WTC11 (cell line): Measurements from ENCODE around the gene CNTNAP2. TPM values are rescaled to one million over a fixed set of nuclear protein-coding genes. Genes with fewer than 3 reads are reported as not detected.
A peak's percentile ranks its signal among the peaks of the same experiment; 100 is the strongest.

ENCODE experiments used
- ATAC-seq: fragments of 200-7000 bp; cut with Tn5 transposase; 2 replicates; pipeline ENCODE4 v1.10.0; 2021; ENCODE audit warnings: mild to moderate bottlenecking, moderate library complexity
- CTCF ChIA-PET: fragments of 300-600 bp; sonication (Branson Sonifier 250); formaldehyde crosslinking; loops from one replicate; lab custom pipeline; 2021; ENCODE audit warnings: antibody characterized with exemption; lab: Charles Lee
- POLR2A ChIA-PET: fragments of 350-600 bp; sonication (Branson Sonifier 250); formaldehyde crosslinking; loops from one replicate; lab custom pipeline; 2021; ENCODE audit warnings: antibody characterized with exemption; lab: Charles Lee
- DNase-seq: peaks from one replicate; pipeline ENCODE4 v3.0.0; 2021; ENCODE audit warnings: low spot score
- H3K27ac Mint-ChIP-seq: 2 replicates; pipeline ENCODE4 v1.8.0; 2021; ENCODE audit warnings: mixed read lengths
- H3K27me3 Mint-ChIP-seq: 2 replicates; pipeline ENCODE4 v1.8.0; 2021; ENCODE audit warnings: low read depth, mild to moderate bottlenecking, moderate library complexity, mixed read lengths
- H3K36me3 Mint-ChIP-seq: 2 replicates; pipeline ENCODE4 v1.8.0; 2021; ENCODE audit warnings: mixed read lengths
- H3K4me1 Mint-ChIP-seq: 2 replicates; pipeline ENCODE4 v1.8.0; 2022; ENCODE audit warnings: mixed read lengths
- H3K4me3 Mint-ChIP-seq: 2 replicates; pipeline ENCODE4 v1.8.0; 2021; ENCODE audit warnings: mild to moderate bottlenecking, moderate library complexity, mixed read lengths
- H3K9me3 Mint-ChIP-seq: 2 replicates; pipeline ENCODE4 v1.8.0; 2021; ENCODE audit warnings: mixed read lengths
- ATF2 ChIP-seq: sonication (generic); formaldehyde crosslinking; IDR thresholded peaks from 2 replicates; pipeline ENCODE4 v1.8.1; 2022; ENCODE audit warnings: low read depth, missing genetic modification reagents, borderline replicate concordance
- E2F5 ChIP-seq: sonication (generic); formaldehyde crosslinking; IDR thresholded peaks from 2 replicates; pipeline ENCODE4 v1.8.1; 2022; ENCODE audit warnings: mild to moderate bottlenecking, moderate library complexity, missing genetic modification reagents
- EMX1 ChIP-seq: fragments of 250-450 bp; sonication (Bioruptor Pico); IDR thresholded peaks from 2 replicates; pipeline ENCODE4 v1.8.0; 2021; ENCODE audit warnings: mild to moderate bottlenecking
- ETV6 ChIP-seq: sonication (generic); formaldehyde crosslinking; IDR thresholded peaks from 2 replicates; pipeline ENCODE4 v1.8.1; 2022; ENCODE audit warnings: mild to moderate bottlenecking, missing genetic modification reagents
- GRHL2 ChIP-seq: fragments of 250-450 bp; sonication (Bioruptor Pico); IDR thresholded peaks from 2 replicates; pipeline ENCODE4 v1.8.0; 2022; ENCODE audit warnings: mild to moderate bottlenecking, moderate library complexity; ENCODE audit not compliant: insufficient replicate concordance, severe bottlenecking
- JUN ChIP-seq: sonication (generic); formaldehyde crosslinking; IDR thresholded peaks from 2 replicates; pipeline ENCODE4 v1.8.0; 2023; ENCODE audit warnings: mild to moderate bottlenecking, missing genetic modification reagents
- NFATC4 ChIP-seq: fragments of 250-450 bp; sonication (Bioruptor Pico); IDR thresholded peaks from 2 replicates; pipeline ENCODE4 v1.9.0; 2021; ENCODE audit warnings: mild to moderate bottlenecking
- NR1H2 ChIP-seq: sonication (generic); formaldehyde crosslinking; IDR thresholded peaks from 2 replicates; pipeline ENCODE4 v1.9.0; 2021; ENCODE audit warnings: mild to moderate bottlenecking, moderate library complexity, missing genetic modification reagents
- NR2C2 ChIP-seq: sonication (generic); formaldehyde crosslinking; IDR thresholded peaks from 2 replicates; pipeline ENCODE4 v1.8.0; 2022; ENCODE audit warnings: mild to moderate bottlenecking, missing genetic modification reagents
- NR3C1 ChIP-seq: sonication (generic); formaldehyde crosslinking; conservative IDR thresholded peaks from 2 replicates; pipeline ENCODE4 v1.8.1; 2023; ENCODE audit warnings: low read depth, mild to moderate bottlenecking, missing genetic modification reagents
- SMAD3 ChIP-seq: sonication (generic); formaldehyde crosslinking; IDR thresholded peaks from 2 replicates; pipeline ENCODE4 v1.8.0; 2022; ENCODE audit warnings: missing genetic modification reagents, mild to moderate bottlenecking, borderline replicate concordance
- ZBTB21 ChIP-seq: sonication (generic); formaldehyde crosslinking; IDR thresholded peaks from 2 replicates; pipeline ENCODE4 v1.8.1; 2023; ENCODE audit warnings: mild to moderate bottlenecking, missing genetic modification reagents, borderline replicate concordance
- ZNF121 ChIP-seq: sonication (generic); formaldehyde crosslinking; IDR thresholded peaks from 2 replicates; pipeline ENCODE4 v1.8.0; 2023; ENCODE audit warnings: missing genetic modification reagents
- ZNF263 ChIP-seq: sonication (generic); formaldehyde crosslinking; IDR thresholded peaks from 2 replicates; pipeline ENCODE4 v1.8.1; 2022; ENCODE audit warnings: low read depth, mild to moderate bottlenecking, moderate library complexity, missing genetic modification reagents
- ZNF281 ChIP-seq: sonication (generic); formaldehyde crosslinking; IDR thresholded peaks from 2 replicates; pipeline ENCODE4 v1.8.0; 2023; ENCODE audit warnings: mild to moderate bottlenecking, missing genetic modification reagents
- ZNF423 ChIP-seq: fragments of 250-450 bp; sonication (Bioruptor Pico); IDR thresholded peaks from 2 replicates; pipeline ENCODE4 v2.1.2; 2022; ENCODE audit warnings: mild to moderate bottlenecking, moderate library complexity
- ZSCAN18 ChIP-seq: fragments of 250-450 bp; sonication (Bioruptor Pico); IDR thresholded peaks from 2 replicates; pipeline ENCODE4 v2.1.2; 2022; ENCODE audit warnings: mild to moderate bottlenecking, moderate library complexity
- total RNA-seq: library from RNA; stranded (reverse); gene quantifications from 3 replicates; pipeline ENCODE4 v1.2.3, GENCODE V29; 2021
- TF ChIP-seq, protein P1 (sequence below): sonication (generic); formaldehyde crosslinking; IDR thresholded peaks from 2 replicates; pipeline ENCODE4 v1.8.1; 2023; ENCODE audit warnings: mild to moderate bottlenecking, moderate library complexity, missing genetic modification reagents
- TF ChIP-seq, protein P2 (sequence below): fragments of 250-450 bp; sonication (Bioruptor Pico); IDR thresholded peaks from 2 replicates; pipeline ENCODE4 v1.9.0; 2021; ENCODE audit warnings: mild to moderate bottlenecking
- TF ChIP-seq, protein P3 (sequence below): sonication (generic); formaldehyde crosslinking; IDR thresholded peaks from 2 replicates; pipeline ENCODE4 v1.8.1; 2023; ENCODE audit warnings: mild to moderate bottlenecking, missing genetic modification reagents, moderate library complexity
- TF ChIP-seq, protein P4 (sequence below): sonication (generic); formaldehyde crosslinking; IDR thresholded peaks from 2 replicates; pipeline ENCODE4 v1.8.1; 2023; ENCODE audit warnings: mild to moderate bottlenecking, missing genetic modification reagents, borderline replicate concordance

The CNTNAP2 gene
- total RNA-seq, 1 experiment from 2014 or later = 63.8 TPM

DNA sequence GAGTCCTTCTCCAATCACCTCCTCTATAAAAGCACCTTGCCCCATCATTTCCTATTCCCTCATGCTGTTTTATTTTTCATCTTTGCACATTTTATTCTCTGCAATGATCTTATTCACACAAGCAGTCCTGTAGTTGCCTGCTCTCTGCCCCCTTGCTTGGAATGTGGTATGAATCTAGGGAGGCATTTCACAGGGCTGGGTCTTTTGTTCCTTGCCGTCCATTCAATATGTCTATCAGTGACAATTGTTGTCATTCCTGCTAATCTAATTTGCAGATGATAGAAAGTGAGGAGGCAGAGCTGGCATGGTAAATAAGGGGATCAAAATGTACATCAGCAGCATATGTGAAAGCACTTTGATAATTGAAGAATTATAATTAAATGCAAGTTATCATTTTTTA, 2227.8 kb downstream of the CNTNAP2 start:
- Mint-ChIP-seq H3K4me3 (no peak overlapping the region), H3K27ac (no peak overlapping the region), H3K4me1 (peaks cover 55% of the 10 kb centered on the region), H3K27me3 (no peaks in the 10 kb centered on the region), H3K9me3 (no peaks in the 10 kb centered on the region), H3K36me3 (peaks cover 10% of the 10 kb centered on the region; the same call in 1 of the 2 replicates)
- DNase-seq (no peak), ATAC-seq (no peak)
- TF ChIP-seq, protein P1, sequence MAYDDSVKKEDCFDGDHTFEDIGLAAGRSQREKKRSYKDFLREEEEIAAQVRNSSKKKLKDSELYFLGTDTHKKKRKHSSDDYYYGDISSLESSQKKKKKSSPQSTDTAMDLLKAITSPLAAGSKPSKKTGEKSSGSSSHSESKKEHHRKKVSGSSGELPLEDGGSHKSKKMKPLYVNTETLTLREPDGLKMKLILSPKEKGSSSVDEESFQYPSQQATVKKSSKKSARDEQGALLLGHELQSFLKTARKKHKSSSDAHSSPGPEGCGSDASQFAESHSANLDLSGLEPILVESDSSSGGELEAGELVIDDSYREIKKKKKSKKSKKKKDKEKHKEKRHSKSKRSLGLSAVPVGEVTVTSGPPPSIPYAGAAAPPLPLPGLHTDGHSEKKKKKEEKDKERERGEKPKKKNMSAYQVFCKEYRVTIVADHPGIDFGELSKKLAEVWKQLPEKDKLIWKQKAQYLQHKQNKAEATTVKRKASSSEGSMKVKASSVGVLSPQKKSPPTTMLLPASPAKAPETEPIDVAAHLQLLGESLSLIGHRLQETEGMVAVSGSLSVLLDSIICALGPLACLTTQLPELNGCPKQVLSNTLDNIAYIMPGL = no peak
- TF ChIP-seq E2F5 = no peak
- TF ChIP-seq ZNF263 (CRISPR knock-in tag) = no peak
- TF ChIP-seq NFATC4 (CRISPR knock-in tag) = no peak
- TF ChIP-seq ATF2 (CRISPR knock-in tag) = no peak
- TF ChIP-seq JUN (CRISPR knock-in tag) = no peak
- no peak for TF ChIP-seq SMAD3 (CRISPR knock-in tag)
- TF ChIP-seq ZBTB21 (CRISPR knock-in tag) = no peak
- ChIA-PET POLR2A (no interaction called here), CTCF (no interaction called here)

DNA sequence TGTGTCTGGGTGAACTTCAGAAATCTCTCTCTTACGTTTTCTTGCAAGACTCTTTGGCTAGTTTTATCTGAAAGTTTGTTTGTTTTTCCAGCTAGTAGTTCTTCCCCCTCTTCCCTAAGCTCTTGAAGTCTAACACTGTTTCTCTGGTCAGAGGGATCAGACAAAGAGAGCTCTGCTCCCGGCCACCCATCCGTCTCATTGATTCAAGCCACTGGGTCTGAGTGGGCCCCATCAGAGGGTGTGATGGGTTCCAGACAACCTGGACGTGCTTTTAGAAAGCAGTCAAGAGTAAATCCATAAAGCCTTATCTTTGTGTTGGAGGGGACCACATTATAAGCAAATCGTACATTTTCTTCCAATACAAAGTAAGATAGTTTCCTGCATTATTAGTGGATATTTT, 2231.4 kb downstream of the CNTNAP2 start:
- Mint-ChIP-seq H3K27ac (peak overlapping the region; percentile 46; the same call in 1 of the 2 replicates), H3K36me3 (peaks cover 16% of the 10 kb centered on the region), H3K4me3 (no peak overlapping the region), H3K27me3 (no peaks in the 10 kb centered on the region), H3K9me3 (peaks cover 6% of the 10 kb centered on the region), H3K4me1 (peaks cover 34% of the 10 kb centered on the region)
- ATAC-seq (no peak), DNase-seq (no peak)
- ChIA-PET CTCF (no interaction called here), POLR2A (no interaction called here)
- TF ChIP-seq, protein P2, sequence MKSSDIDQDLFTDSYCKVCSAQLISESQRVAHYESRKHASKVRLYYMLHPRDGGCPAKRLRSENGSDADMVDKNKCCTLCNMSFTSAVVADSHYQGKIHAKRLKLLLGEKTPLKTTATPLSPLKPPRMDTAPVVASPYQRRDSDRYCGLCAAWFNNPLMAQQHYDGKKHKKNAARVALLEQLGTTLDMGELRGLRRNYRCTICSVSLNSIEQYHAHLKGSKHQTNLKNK (CRISPR knock-in tag) = no peak
- TF ChIP-seq NR1H2 (CRISPR knock-in tag) (no peak), NR2C2 (CRISPR knock-in tag) (no peak), ZNF423 (CRISPR knock-in tag) (no peak), E2F5 (no peak), EMX1 (no peak), NR3C1 (CRISPR knock-in tag) (no peak), ZSCAN18 (CRISPR knock-in tag) (no peak), ZNF281 (CRISPR knock-in tag) (no peak), GRHL2 (CRISPR knock-in tag) (no peak), ZNF121 (CRISPR knock-in tag) (no peak), ETV6 (CRISPR knock-in tag) (no peak), SMAD3 (CRISPR knock-in tag) (no peak)
- TF ChIP-seq, protein P3, sequence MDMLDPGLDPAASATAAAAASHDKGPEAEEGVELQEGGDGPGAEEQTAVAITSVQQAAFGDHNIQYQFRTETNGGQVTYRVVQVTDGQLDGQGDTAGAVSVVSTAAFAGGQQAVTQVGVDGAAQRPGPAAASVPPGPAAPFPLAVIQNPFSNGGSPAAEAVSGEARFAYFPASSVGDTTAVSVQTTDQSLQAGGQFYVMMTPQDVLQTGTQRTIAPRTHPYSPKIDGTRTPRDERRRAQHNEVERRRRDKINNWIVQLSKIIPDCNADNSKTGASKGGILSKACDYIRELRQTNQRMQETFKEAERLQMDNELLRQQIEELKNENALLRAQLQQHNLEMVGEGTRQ (CRISPR knock-in tag) = no peak
- TF ChIP-seq, protein P4, sequence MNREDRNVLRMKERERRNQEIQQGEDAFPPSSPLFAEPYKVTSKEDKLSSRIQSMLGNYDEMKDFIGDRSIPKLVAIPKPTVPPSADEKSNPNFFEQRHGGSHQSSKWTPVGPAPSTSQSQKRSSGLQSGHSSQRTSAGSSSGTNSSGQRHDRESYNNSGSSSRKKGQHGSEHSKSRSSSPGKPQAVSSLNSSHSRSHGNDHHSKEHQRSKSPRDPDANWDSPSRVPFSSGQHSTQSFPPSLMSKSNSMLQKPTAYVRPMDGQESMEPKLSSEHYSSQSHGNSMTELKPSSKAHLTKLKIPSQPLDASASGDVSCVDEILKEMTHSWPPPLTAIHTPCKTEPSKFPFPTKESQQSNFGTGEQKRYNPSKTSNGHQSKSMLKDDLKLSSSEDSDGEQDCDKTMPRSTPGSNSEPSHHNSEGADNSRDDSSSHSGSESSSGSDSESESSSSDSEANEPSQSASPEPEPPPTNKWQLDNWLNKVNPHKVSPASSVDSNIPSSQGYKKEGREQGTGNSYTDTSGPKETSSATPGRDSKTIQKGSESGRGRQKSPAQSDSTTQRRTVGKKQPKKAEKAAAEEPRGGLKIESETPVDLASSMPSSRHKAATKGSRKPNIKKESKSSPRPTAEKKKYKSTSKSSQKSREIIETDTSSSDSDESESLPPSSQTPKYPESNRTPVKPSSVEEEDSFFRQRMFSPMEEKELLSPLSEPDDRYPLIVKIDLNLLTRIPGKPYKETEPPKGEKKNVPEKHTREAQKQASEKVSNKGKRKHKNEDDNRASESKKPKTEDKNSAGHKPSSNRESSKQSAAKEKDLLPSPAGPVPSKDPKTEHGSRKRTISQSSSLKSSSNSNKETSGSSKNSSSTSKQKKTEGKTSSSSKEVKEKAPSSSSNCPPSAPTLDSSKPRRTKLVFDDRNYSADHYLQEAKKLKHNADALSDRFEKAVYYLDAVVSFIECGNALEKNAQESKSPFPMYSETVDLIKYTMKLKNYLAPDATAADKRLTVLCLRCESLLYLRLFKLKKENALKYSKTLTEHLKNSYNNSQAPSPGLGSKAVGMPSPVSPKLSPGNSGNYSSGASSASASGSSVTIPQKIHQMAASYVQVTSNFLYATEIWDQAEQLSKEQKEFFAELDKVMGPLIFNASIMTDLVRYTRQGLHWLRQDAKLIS = no peak
